Adrenal gland (tissue), 5 donors: ENCODE data around the gene SYNDIG1.

Experiments
- CTCF ChIP-seq, 6 experiments: fragments of 450-650 bp in 4 of 6; fragments of 200-600 bp in 2 of 6; sonication (generic) in 1 of 6; IDR thresholded peaks; 1 replicate in 5 of 6; 2 replicates in 1 of 6; pipeline versions ENCODE4 v1.5.1 to v1.8.0; 2016 to 2021; ENCODE audit warnings: antibody characterized with exemption in 6 of 6, mild to moderate bottlenecking in 2 of 6, moderate library complexity in 1 of 6
- POLR2A ChIP-seq, 2 donors: fragments of 450-650 bp; IDR thresholded peaks; one replicate each; pipeline ENCODE4 v1.6.1; 2017; ENCODE audit warnings: antibody characterized with exemption in 2 of 2, mild to moderate bottlenecking in 2 of 2, moderate library complexity in 1 of 2
- donor health status: DM: no; HTN: no; CAD: no.

- no peak for TF ChIP-seq POLR2A (IDR thresholded peaks at IDR 0.05)
- no peak for TF ChIP-seq CTCF (IDR thresholded peaks at IDR 0.05)
Observed at GRCh38 chr20:24480509-24480908, 11.1 kb downstream of the SYNDIG1 start.
